Measurements from ENCODE around the gene MAN1C1. TPM values are rescaled to one million over a fixed set of nuclear protein-coding genes. Genes with fewer than 3 reads are reported as not detected.

The MAN1C1 gene
- total RNA-seq, 1 donor from 2014 or later: 20.4 TPM

- Histone ChIP-seq H3K4me1 (peaks cover 22% of the 10 kb centered on the region), H3K4me3 (no peak overlapping the region), H3K27ac (no peak overlapping the region), H3K9me3 (no peaks in the 10 kb centered on the region), H3K36me3 (peaks cover 15% of the 10 kb centered on the region), H3K27me3 (ENCODE audit: low read depth) (no peaks in the 10 kb centered on the region)
- no peak for ATAC-seq
- TF ChIP-seq CTCF (IDR thresholded peaks at IDR 0.05): no peak
- DNase-seq: no peak
- intact Hi-C loops (cut with DNase I): no loop called here
Observed at GRCh38 chr1:25769625-25770383, 153.2 kb downstream of the MAN1C1 start.

- DNase-seq: no peak
- no peaks in the 10 kb centered on the region for H3K27me3 ChIP-seq (ENCODE audit: low read depth)
- H3K4me3 ChIP-seq: no peak overlapping the region
- no peak for ATAC-seq
- H3K36me3 ChIP-seq: peaks cover 15% of the 10 kb centered on the region
- no peak overlapping the region for H3K27ac ChIP-seq
- intact Hi-C loops (cut with DNase I): no loop called here
- TF ChIP-seq CTCF (IDR thresholded peaks at IDR 0.05): no peak
- peaks cover 27% of the 10 kb centered on the region for H3K4me1 ChIP-seq
- no peaks in the 10 kb centered on the region for H3K9me3 ChIP-seq
Observed at GRCh38 chr1:25770541-25771220, 154.1 kb downstream of the MAN1C1 start.

GRCh38 chr1:25771221-25772114 is 154.9 kb downstream of the MAN1C1 start:
- Histone ChIP-seq H3K4me3 (no peak overlapping the region), H3K9me3 (no peaks in the 10 kb centered on the region), H3K36me3 (peaks cover 15% of the 10 kb centered on the region), H3K27ac (no peak overlapping the region), H3K27me3 (ENCODE audit: low read depth) (no peaks in the 10 kb centered on the region), H3K4me1 (peaks cover 27% of the 10 kb centered on the region)
- DNase-seq: peak; percentile 65
- TF ChIP-seq CTCF (IDR thresholded peaks at IDR 0.05): no peak
- intact Hi-C loops (cut with DNase I): no loop called here
- ATAC-seq: no peak

- no peak for TF ChIP-seq CTCF (IDR thresholded peaks at IDR 0.05)
- ATAC-seq (no peak), DNase-seq (no peak)
- Histone ChIP-seq H3K27ac (no peak overlapping the region), H3K36me3 (peaks cover 11% of the 10 kb centered on the region), H3K27me3 (ENCODE audit: low read depth) (no peaks in the 10 kb centered on the region), H3K9me3 (no peaks in the 10 kb centered on the region), H3K4me1 (peaks cover 27% of the 10 kb centered on the region), H3K4me3 (no peak overlapping the region)
- intact Hi-C loops (cut with DNase I): no loop called here
Observed at GRCh38 chr1:25772164-25772563, 155.6 kb downstream of the MAN1C1 start.

- ATAC-seq: no peak
- intact Hi-C loops (cut with DNase I): no loop called here
- Histone ChIP-seq H3K36me3 (peaks cover 11% of the 10 kb centered on the region), H3K27me3 (ENCODE audit: low read depth) (no peaks in the 10 kb centered on the region), H3K4me1 (peaks cover 27% of the 10 kb centered on the region), H3K9me3 (no peaks in the 10 kb centered on the region), H3K4me3 (no peak overlapping the region), H3K27ac (no peak overlapping the region)
- DNase-seq: no peak
- no peak for TF ChIP-seq CTCF (IDR thresholded peaks at IDR 0.05)
Observed at GRCh38 chr1:25772692-25773245, 156.2 kb downstream of the MAN1C1 start.
